Activated CD8-positive, alpha-beta memory T cell treated with anti-CD3 and anti-CD28 coated beads for 36 hours (primary cell): ENCODE data around the gene EPGN. TPM values are rescaled to one million over a fixed set of nuclear protein-coding genes. Genes with fewer than 3 reads are reported as not detected.

Source experiments
- CTCF ChIA-PET: fragments of 350-600 bp; sonication (Branson Sonifier 250); formaldehyde crosslinking; loops from one replicate; lab custom pipeline; 2021; ENCODE audit warnings: antibody characterized with exemption; lab: Charles Lee
- POLR2A ChIA-PET: fragments of 350-600 bp; sonication (Branson Sonifier 250); formaldehyde crosslinking; loops from one replicate; lab custom pipeline; 2021; ENCODE audit warnings: antibody characterized with exemption; lab: Charles Lee
- total RNA-seq, 2 experiments: library from RNA; stranded (reverse); gene quantifications; one replicate each; pipeline ENCODE4 v1.2.3, GENCODE V29; 2021

Gene EPGN
- total RNA-seq = not detected

GRCh38 chr4:74308215-74308614 lies at the start of gene EPGN:
EPGN (plus strand) TSS chr4:74308470; CDS start chr4:74308534, 64 bp downstream.
- ChIA-PET CTCF (interaction anchor here (1.3 kb wide), 1 partner anchor 80 kb away, joined by 4 read pairs; no protein-coding TSS in a partner anchor), POLR2A (no interaction called here)

- ChIA-PET CTCF (no interaction called here), POLR2A (no interaction called here)
These were observed 49.3 kb upstream of the EPGN start for GRCh38 chr4:74258963-74259362.

GRCh38 chr4:74260036-74260435 lies 48.2 kb upstream of the EPGN start:
- ChIA-PET POLR2A (interaction anchor here (0.6 kb wide), 1 partner anchor 47 kb away, joined by 4 read pairs; no protein-coding TSS in a partner anchor), CTCF (no interaction called here)

GRCh38 chr4:74262522-74262921 lies 45.7 kb upstream of the EPGN start:
- ChIA-PET CTCF (no interaction called here), POLR2A (no interaction called here)

GRCh38 chr4:74263551-74263950 lies 44.7 kb upstream of the EPGN start:
- ChIA-PET POLR2A (no interaction called here), CTCF (no interaction called here)

- ChIA-PET POLR2A (no interaction called here), CTCF (interaction anchor here (0.6 kb wide), 1 partner anchor 111 kb away, joined by 3 read pairs; no protein-coding TSS in a partner anchor)
These were observed 42.2 kb upstream of the EPGN start for GRCh38 chr4:74266081-74266480.

- CTCF ChIA-PET = no interaction called here
- POLR2A ChIA-PET = no interaction called here
These were observed 40.2 kb upstream of the EPGN start for GRCh38 chr4:74267998-74268606.

- POLR2A ChIA-PET = no interaction called here
- CTCF ChIA-PET = no interaction called here
These were observed 39.6 kb upstream of the EPGN start for GRCh38 chr4:74268643-74269042.

- ChIA-PET CTCF (no interaction called here), POLR2A (no interaction called here)
These were observed 29.8 kb upstream of the EPGN start for GRCh38 chr4:74278490-74278889.

GRCh38 chr4:74279716-74280115 lies 28.6 kb upstream of the EPGN start:
- CTCF ChIA-PET = no interaction called here

GRCh38 chr4:74282926-74283325 lies 25.3 kb upstream of the EPGN start:
- ChIA-PET POLR2A (no interaction called here), CTCF (no interaction called here)

More at GRCh38 chr4:74279716-74280115, 28.6 kb upstream of the EPGN start:
- POLR2A ChIA-PET = no interaction called here

- POLR2A ChIA-PET = no interaction called here
- CTCF ChIA-PET = no interaction called here
These were observed 24.7 kb upstream of the EPGN start for GRCh38 chr4:74283614-74284013.

- CTCF ChIA-PET = interaction anchor here (0.7 kb wide), 1 partner anchor 54 kb away, joined by 3 read pairs; no protein-coding TSS in a partner anchor
- POLR2A ChIA-PET = no interaction called here
These were observed 24.2 kb upstream of the EPGN start for GRCh38 chr4:74284053-74284452.

- POLR2A ChIA-PET = no interaction called here
- CTCF ChIA-PET = no interaction called here
These were observed 21.1 kb upstream of the EPGN start for GRCh38 chr4:74287164-74287563.

GRCh38 chr4:74287791-74288190 lies 20.5 kb upstream of the EPGN start:
- ChIA-PET POLR2A (no interaction called here), CTCF (no interaction called here)

- CTCF ChIA-PET = no interaction called here
- POLR2A ChIA-PET = no interaction called here
These were observed 16.8 kb upstream of the EPGN start for GRCh38 chr4:74291471-74291870.

- ChIA-PET POLR2A (no interaction called here), CTCF (no interaction called here)
These were observed 16.0 kb upstream of the EPGN start for GRCh38 chr4:74292111-74292870.

GRCh38 chr4:74293558-74293957 lies 14.7 kb upstream of the EPGN start:
- CTCF ChIA-PET = no interaction called here
- POLR2A ChIA-PET = no interaction called here

GRCh38 chr4:74294681-74295080 lies 13.6 kb upstream of the EPGN start:
- CTCF ChIA-PET = no interaction called here
- POLR2A ChIA-PET = no interaction called here

GRCh38 chr4:74297539-74297938 lies 10.7 kb upstream of the EPGN start:
- POLR2A ChIA-PET = no interaction called here
- CTCF ChIA-PET = no interaction called here

GRCh38 chr4:74304095-74304625 lies 4.1 kb upstream of the EPGN start:
- ChIA-PET POLR2A (no interaction called here), CTCF (no interaction called here)
